HG02798 (cell line): Measurements from ENCODE around the gene SNRNP70.
"Not testable (repeated sequence)": the region's sequence is repeated elsewhere in the genome, so short reads cannot be mapped to it uniquely, and the experiment has no call there.

Experiments
- ATAC-seq: cut with Tn5 transposase; IDR thresholded peaks from one replicate; pipeline ENCODE4 v1.9.1; 2021; ENCODE audit warnings: mild to moderate bottlenecking; ENCODE audit not compliant: unreplicated experiment, poor library complexity

The SNRNP70 gene

GRCh38 chr19:49141352-49141751 lies 56.1 kb downstream of the SNRNP70 start:
- ATAC-seq, result no peak

- peak; percentile 57 for ATAC-seq
These were observed 57.6 kb downstream of the SNRNP70 start for GRCh38 chr19:49142866-49143335.

- no peak for ATAC-seq
These were observed 60.5 kb downstream of the SNRNP70 start for GRCh38 chr19:49145573-49146407.

- not testable (repeated sequence) for ATAC-seq
These were observed 61.1 kb downstream of the SNRNP70 start for GRCh38 chr19:49146408-49146770.

GRCh38 chr19:49148044-49148682 lies 62.9 kb downstream of the SNRNP70 start:
- ATAC-seq, result no peak

- ATAC-seq, result no peak
These were observed 63.8 kb downstream of the SNRNP70 start for GRCh38 chr19:49148784-49149651.

- ATAC-seq, result no peak
These were observed 64.4 kb downstream of the SNRNP70 start for GRCh38 chr19:49149652-49150105.

- no peak for ATAC-seq
These were observed 65.1 kb downstream of the SNRNP70 start for GRCh38 chr19:49150106-49150943.

GRCh38 chr19:49150944-49151243 lies 65.6 kb downstream of the SNRNP70 start:
- ATAC-seq, result no peak

- no peak for ATAC-seq
These were observed 66.2 kb downstream of the SNRNP70 start for GRCh38 chr19:49151267-49152118.

GRCh38 chr19:49152119-49152550 lies 66.9 kb downstream of the SNRNP70 start:
- ATAC-seq, result no peak

GRCh38 chr19:49153167-49153809 lies 68.0 kb downstream of the SNRNP70 start:
- ATAC-seq, result no peak

- ATAC-seq, result no peak
These were observed 69.0 kb downstream of the SNRNP70 start for GRCh38 chr19:49154279-49154678.

- no peak for ATAC-seq
These were observed 70.0 kb downstream of the SNRNP70 start, which contains the start of gene HRC for GRCh38 chr19:49155005-49155819. Gene HRC (minus strand): TSS chr19:49155396. CDS start chr19:49155237, 159 bp downstream.

- ATAC-seq, result no peak
These were observed 70.6 kb downstream of the SNRNP70 start for GRCh38 chr19:49155820-49156346.

GRCh38 chr19:49157445-49158224 lies 72.4 kb downstream of the SNRNP70 start, which contains the start of gene TRPM4:
Gene TRPM4 (plus strand): TSS chr19:49157792. CDS start chr19:49157867, 75 bp downstream.
- no peak for ATAC-seq
